GM12891 (cell line): ENCODE measurements around the gene RBM4.
A peak's percentile ranks its signal among the peaks of the same experiment; 100 is the strongest.

Experiments used
- PAX5 ChIP-seq: IDR thresholded peaks from 2 replicates; pipeline ENCODE4 v1.6.1; 2011; ENCODE audit warnings: low read length, moderate library complexity, mild to moderate bottlenecking; ENCODE audit not compliant: insufficient read depth, severe bottlenecking
- POLR2A ChIP-seq: IDR thresholded peaks from 2 replicates; pipeline ENCODE4 v1.6.1; 2011; ENCODE audit warnings: low read depth, low read length, control low read depth
- POLR2AphosphoS5 ChIP-seq: IDR thresholded peaks from 2 replicates; pipeline ENCODE4 v1.6.1; 2011; ENCODE audit warnings: low read depth, low read length, control low read depth
- SPI1 ChIP-seq: IDR thresholded peaks from 2 replicates; pipeline ENCODE4 v1.6.1; 2011; ENCODE audit warnings: low read depth, low read length, control low read depth
- TAF1 ChIP-seq: IDR thresholded peaks from 2 replicates; pipeline ENCODE4 v1.6.1; 2011; ENCODE audit warnings: low read depth, low read length, control low read depth

- TF ChIP-seq TAF1 (peak; percentile 86), POLR2A (peak; percentile 97), POLR2AphosphoS5 (peak; percentile 96), SPI1 (no peak), PAX5 (no peak)
Observed at GRCh38 chr11:66592457-66593302, 45.8 kb upstream of the RBM4 start, which contains the start of the genes CCDC87 and CCS.
